Transverse colon (tissue), 4 donors: ENCODE results near the gene APBB3. TPM values are rescaled to one million over a fixed set of nuclear protein-coding genes. Genes with fewer than 3 reads are reported as not detected.

ENCODE experiments used
- DNase-seq: peaks from one replicate; pipeline ENCODE4 v3.0.0-alpha.2; 2019
- H3K27ac ChIP-seq, 4 donors: fragments of 200-600 bp; sonication (generic); 2 replicates each; pipeline ENCODE4 v1.5.1; 2016 to 2018; ENCODE audit warnings: inconsistent platforms in 4 of 4
- H3K27me3 ChIP-seq: fragments of 200-600 bp; sonication (generic); 2 replicates; pipeline ENCODE4 v1.5.1; 2017; ENCODE audit warnings: inconsistent platforms
- H3K36me3 ChIP-seq, 4 donors: fragments of 200-600 bp; sonication (generic); 2 replicates each; pipeline ENCODE4 v1.5.1; 2017 to 2019; ENCODE audit warnings: inconsistent platforms in 4 of 4
- H3K4me1 ChIP-seq, 4 donors: fragments of 200-600 bp; sonication (generic); 2 replicates each; pipeline ENCODE4 v1.5.1; 2017 to 2020; ENCODE audit warnings: inconsistent platforms in 4 of 4
- H3K4me3 ChIP-seq, 4 donors: fragments of 200-600 bp; sonication (generic); 1 replicate in 1 of 4; 2 replicates in 3 of 4; pipeline versions ENCODE4 v1.5.1 to v1.6.1; 2017 to 2019; ENCODE audit warnings: inconsistent platforms in 4 of 4
- H3K9me3 ChIP-seq, 2 donors: fragments of 200-600 bp; sonication (generic); 2 replicates each; pipeline ENCODE4 v1.5.1; 2017 to 2019; ENCODE audit warnings: inconsistent platforms in 2 of 2
- CTCF ChIP-seq, 5 experiments: fragments of 200-600 bp in 3 of 5; fragments of 450-650 bp in 2 of 5; sonication (generic) in 3 of 5; IDR thresholded peaks; 1 replicate in 2 of 5; 2 replicates in 3 of 5; pipeline ENCODE4 v1.5.1; 2016 to 2017; ENCODE audit warnings: antibody characterized with exemption in 5 of 5, inconsistent platforms in 3 of 5, mild to moderate bottlenecking in 2 of 5, moderate library complexity in 1 of 5
- EP300 ChIP-seq: sonication (generic); formaldehyde crosslinking; IDR thresholded peaks from one replicate; pipeline ENCODE4 v1.6.1; 2017; ENCODE audit warnings: antibody characterized with exemption, low read depth
- POLR2A ChIP-seq: fragments of 450-650 bp; IDR thresholded peaks from one replicate; pipeline ENCODE4 v1.6.1; 2016; ENCODE audit warnings: antibody characterized with exemption, mild to moderate bottlenecking, moderate library complexity
- POLR2AphosphoS5 ChIP-seq, 3 donors: sonication (generic); formaldehyde crosslinking; IDR thresholded peaks; one replicate each; pipeline ENCODE4 v1.6.1; 2016; ENCODE audit warnings: antibody characterized with exemption in 3 of 3
- WGBS, 2 donors: methylation state at CpG; one replicate each; pipeline ENCODE4 v1.1.5; 2018; ENCODE audit warnings: low coverage in 1 of 2; 5-methylcytosine and 5-hydroxymethylcytosine counted together
- in situ Hi-C, 4 donors: fragments of 200-750 bp; cut with MboI; loops; one replicate each; pipeline versions ENCODE4 v1.15.0 to v1.15.1; 2017; ENCODE audit warnings: low sequenced_read_pairs in 3 of 4, low pct_ligation_motif_present in 1 of 4, low pct_unique_long_range_greater_than_20kb in 1 of 4
- intact Hi-C: fragments of 100-400 bp; cut with DNase I; formaldehyde crosslinking; loops from one replicate; pipeline ENCODE4 v1.15.1; 2023; ENCODE audit warnings: low total_unique reads
- total RNA-seq, 4 donors: library from RNA; depleted of rRNA; stranded (reverse); fragments of >200 nt; gene quantifications; one replicate each; pipeline ENCODE4 v1.1.0, GENCODE V29; 2016

APBB3 gene
- total RNA-seq, 4 donors from 2014 or later: 20.1 to 42.5 (median 37.4) TPM

- H3K9me3 ChIP-seq: no peaks in the 10 kb centered on the region
- no peaks in the 10 kb centered on the region for H3K36me3 ChIP-seq
- in situ Hi-C loops: no loop called here
- no peak for DNase-seq
- H3K4me3 ChIP-seq: no peak overlapping the region
- intact Hi-C loops: no loop called here
- TF ChIP-seq CTCF (IDR thresholded peaks at IDR 0.05): no peak
- no peak for TF ChIP-seq POLR2A
- no peak for TF ChIP-seq EP300
- no peak for TF ChIP-seq POLR2AphosphoS5 (IDR thresholded peaks at IDR 0.05)
- peaks cover 0 to 10% (median 0%) of the 10 kb centered on the region in 4 donors for H3K4me1 ChIP-seq
- no peaks in the 10 kb centered on the region for H3K27me3 ChIP-seq
- H3K27ac ChIP-seq: peak overlapping the region in 3 of 4 donors; percentile 8 to 46 (median 34)
Observed at GRCh38 chr5:140600096-140600495, 35.7 kb upstream of the APBB3 start.

- no peak for DNase-seq
- intact Hi-C loops (no loop called here), in situ Hi-C loops (no loop called here)
- 33 to 68% methylated on average over 1 to 2 of the region's 2 CpGs for WGBS, 2 donors
- no peaks in the 10 kb centered on the region for H3K36me3 ChIP-seq
- H3K4me1 ChIP-seq: peaks cover 0 to 17% (median 0%) of the 10 kb centered on the region in 4 donors
- TF ChIP-seq EP300 (no peak), POLR2AphosphoS5 (IDR thresholded peaks at IDR 0.05) (no peak), POLR2A (no peak), CTCF (IDR thresholded peaks at IDR 0.05) (no peak)
- H3K4me3 ChIP-seq: no peak overlapping the region
- no peaks in the 10 kb centered on the region for H3K9me3 ChIP-seq
- H3K27me3 ChIP-seq: no peaks in the 10 kb centered on the region
- H3K27ac ChIP-seq: no peak overlapping the region
Observed at GRCh38 chr5:140598836-140599235, 34.4 kb upstream of the APBB3 start.

- no peaks in the 10 kb centered on the region for H3K36me3 ChIP-seq
- no peaks in the 10 kb centered on the region for H3K27me3 ChIP-seq
- in situ Hi-C loops: no loop called here
- 75% methylated on average over 1 of the region's 1 CpG; no CpG with 5 or more reads in 1 of the 2 donors for WGBS, 2 donors
- intact Hi-C loops: no loop called here
- peak overlapping the region in 1 of 4 donors; percentile 16 for H3K27ac ChIP-seq
- DNase-seq: no peak
- H3K9me3 ChIP-seq: no peaks in the 10 kb centered on the region
- TF ChIP-seq POLR2AphosphoS5 (IDR thresholded peaks at IDR 0.05): no peak
- no peak for TF ChIP-seq POLR2A
- no peak for TF ChIP-seq EP300
- no peak for TF ChIP-seq CTCF (IDR thresholded peaks at IDR 0.05)
- H3K4me3 ChIP-seq: no peak overlapping the region
- peaks cover 0 to 17% (median 0%) of the 10 kb centered on the region in 4 donors for H3K4me1 ChIP-seq
Observed at GRCh38 chr5:140596321-140596741, 31.9 kb upstream of the APBB3 start.

- no peaks in the 10 kb centered on the region for H3K36me3 ChIP-seq
- no peaks in the 10 kb centered on the region for H3K9me3 ChIP-seq
- peak in 1 of 3 donors; percentile 17 for TF ChIP-seq POLR2AphosphoS5 (IDR thresholded peaks at IDR 0.05)
- TF ChIP-seq EP300: no peak
- WGBS, 2 donors: 61 to 77% methylated on average over 3 to 5 of the region's 5 CpGs
- DNase-seq: peak; percentile 53
- no peak overlapping the region for H3K4me3 ChIP-seq
- H3K27ac ChIP-seq: peak overlapping the region in 3 of 4 donors; percentile 5 to 18 (median 16)
- H3K27me3 ChIP-seq: no peaks in the 10 kb centered on the region
- intact Hi-C loops: no loop called here
- peaks cover 0 to 17% (median 0%) of the 10 kb centered on the region in 4 donors for H3K4me1 ChIP-seq
- in situ Hi-C loops: no loop called here
Observed at GRCh38 chr5:140595538-140596300, 31.3 kb upstream of the APBB3 start.
